Hematopoietic multipotent progenitor cell (in vitro differentiated cells): ENCODE results near the gene GPX4. TPM values are rescaled to one million over a fixed set of nuclear protein-coding genes. Genes with fewer than 3 reads are reported as not detected.
"Not testable (repeated sequence)": the region's sequence is repeated elsewhere in the genome, so short reads cannot be mapped to it uniquely, and the experiment has no call there.

ENCODE experiments used
- DNase-seq, 3 donors: peaks; one replicate each; pipeline ENCODE4 v3.0.0-alpha.2; 2011 to 2015; ENCODE audit warnings: low read depth in 2 of 3, low spot score in 2 of 3
- total RNA-seq: library from RNA; depleted of rRNA; stranded (reverse); fragments of >200 nt; gene quantifications from one replicate; pipeline ENCODE4 v1.2.3, GENCODE V29; 2012

GPX4 gene
- total RNA-seq, 1 donor = 316 TPM

DNA sequence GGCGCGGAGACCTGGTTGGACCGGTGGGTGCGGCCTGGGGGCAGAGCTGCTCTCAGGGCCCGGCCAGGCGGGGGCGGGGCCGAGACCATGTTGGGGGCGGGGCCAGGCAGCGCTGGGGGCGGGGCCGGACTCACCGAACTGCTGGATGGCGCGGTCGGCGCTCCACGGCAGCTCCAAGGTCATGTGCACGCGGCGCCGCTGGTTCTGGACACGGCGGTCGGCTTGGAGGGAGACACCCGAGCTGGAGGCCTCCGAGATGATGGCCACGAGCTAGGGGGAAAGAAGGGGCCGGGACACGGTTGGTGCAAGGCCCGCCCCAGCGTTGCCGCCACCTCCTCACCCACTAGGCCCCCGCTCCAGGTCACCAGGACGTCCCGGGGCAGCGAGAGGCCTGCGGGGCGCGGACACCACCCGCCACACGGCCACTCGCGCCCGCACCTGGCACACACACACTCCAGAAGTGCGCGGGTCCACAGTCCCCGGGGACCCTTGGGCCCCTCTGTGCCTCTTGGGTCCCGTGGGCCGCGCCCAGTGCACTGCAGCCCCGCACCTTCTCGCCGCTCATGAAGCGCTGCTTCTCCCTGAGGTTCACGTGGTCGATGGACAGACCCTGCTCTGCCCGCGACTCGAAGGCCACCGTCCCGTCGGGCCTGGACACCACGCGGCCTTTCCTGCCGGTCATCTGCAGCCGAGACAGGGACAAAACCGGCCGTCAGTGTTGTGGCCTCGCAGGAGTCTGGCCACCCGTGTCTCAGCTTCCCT is 8.7 kb downstream of the GPX4 start:
- DNase-seq = no peak

DNA sequence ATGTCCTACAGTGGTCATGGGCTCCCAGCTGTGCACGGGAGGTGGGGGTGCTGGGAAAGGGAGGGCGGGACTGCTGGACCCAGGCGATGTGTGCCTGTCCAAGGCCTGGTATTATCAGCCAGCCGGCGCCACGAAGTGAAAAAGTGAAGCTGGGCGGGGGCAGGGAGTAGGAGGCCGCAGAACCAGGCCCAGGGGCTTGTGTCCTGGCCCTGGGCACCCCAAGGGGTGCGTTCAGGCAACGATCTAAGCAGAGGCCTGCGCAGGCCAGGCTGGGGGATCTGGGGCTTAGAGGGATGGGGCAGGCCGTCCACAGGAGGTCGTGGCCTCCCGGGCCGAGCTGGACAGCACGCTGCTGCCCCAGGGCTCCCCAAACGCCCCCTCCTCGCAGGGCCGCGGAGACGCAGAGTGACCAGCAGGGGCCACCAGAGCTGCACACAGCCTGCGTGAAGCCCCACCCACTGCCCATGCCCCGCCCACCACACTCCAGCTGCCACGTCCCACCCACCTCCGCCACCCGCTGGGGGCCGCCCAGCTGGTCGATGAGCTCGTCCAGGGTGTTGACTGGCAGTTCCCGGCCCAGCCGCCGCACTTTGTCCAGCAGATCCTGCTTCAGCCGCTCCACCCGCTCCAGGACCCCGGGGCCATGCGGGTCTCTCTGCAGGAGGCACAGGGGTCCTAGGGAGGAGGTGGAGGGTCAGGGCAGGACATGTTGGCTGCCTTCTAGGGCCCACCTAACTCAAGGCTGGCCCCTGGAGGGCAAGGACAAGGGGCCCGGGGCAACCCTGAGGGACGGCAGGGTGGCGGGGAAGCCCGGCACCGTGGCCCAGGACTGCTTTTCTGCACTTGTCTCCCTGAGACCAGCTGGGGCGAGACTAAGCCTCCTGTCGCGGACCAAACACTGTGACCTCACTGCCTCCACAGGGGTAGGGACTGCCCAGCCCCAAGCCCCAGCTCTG is 9.5 kb downstream of the GPX4 start:
- DNase-seq = peak in 2 of 3 donors; percentile 87 to 91

DNA sequence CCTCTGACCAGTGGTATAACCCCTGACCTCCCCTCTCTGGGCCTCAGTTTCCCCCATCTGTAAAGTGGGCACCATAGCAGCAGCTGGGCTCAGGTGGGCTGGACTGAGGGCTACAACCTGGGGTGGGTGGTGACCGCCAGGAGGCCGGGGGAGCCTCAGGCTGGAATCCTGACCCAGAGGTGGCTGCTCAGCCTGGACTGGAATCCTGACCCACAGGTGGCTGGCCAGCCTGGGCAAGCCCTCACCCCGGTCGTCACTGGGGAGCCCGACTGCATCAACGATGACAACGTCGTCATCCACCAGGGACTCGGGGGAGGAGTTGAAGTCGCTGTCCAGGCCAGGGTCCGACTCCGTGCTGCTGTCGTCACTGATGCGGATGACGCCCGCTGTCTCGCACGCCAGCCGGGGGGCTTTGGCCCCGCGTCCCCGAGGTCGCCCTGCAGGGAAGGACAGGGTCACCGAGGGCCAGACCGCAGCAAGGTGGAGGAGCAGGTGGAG is 10.2 kb downstream of the GPX4 start:
- no peak for DNase-seq

DNA sequence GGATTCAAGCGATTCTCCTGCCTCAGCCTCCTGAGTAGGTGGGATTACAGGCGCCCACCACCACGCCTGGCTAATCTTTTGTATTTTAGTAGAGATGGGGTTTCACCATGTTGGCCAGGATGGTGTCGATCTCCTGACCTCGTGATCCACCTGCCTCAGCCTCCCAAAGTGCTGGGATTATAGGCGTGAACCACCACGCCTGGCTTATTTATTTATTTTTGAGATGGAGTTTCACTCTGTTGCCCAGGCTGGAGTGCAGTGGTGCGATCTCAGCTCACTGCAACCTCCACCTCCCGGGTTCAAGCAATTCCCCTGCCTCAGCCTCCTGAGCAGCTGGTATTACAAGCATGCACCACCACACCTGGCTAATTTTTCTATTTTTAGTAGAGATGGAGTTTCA is 10.9 kb downstream of the GPX4 start:
- not testable (repeated sequence) for DNase-seq

DNA sequence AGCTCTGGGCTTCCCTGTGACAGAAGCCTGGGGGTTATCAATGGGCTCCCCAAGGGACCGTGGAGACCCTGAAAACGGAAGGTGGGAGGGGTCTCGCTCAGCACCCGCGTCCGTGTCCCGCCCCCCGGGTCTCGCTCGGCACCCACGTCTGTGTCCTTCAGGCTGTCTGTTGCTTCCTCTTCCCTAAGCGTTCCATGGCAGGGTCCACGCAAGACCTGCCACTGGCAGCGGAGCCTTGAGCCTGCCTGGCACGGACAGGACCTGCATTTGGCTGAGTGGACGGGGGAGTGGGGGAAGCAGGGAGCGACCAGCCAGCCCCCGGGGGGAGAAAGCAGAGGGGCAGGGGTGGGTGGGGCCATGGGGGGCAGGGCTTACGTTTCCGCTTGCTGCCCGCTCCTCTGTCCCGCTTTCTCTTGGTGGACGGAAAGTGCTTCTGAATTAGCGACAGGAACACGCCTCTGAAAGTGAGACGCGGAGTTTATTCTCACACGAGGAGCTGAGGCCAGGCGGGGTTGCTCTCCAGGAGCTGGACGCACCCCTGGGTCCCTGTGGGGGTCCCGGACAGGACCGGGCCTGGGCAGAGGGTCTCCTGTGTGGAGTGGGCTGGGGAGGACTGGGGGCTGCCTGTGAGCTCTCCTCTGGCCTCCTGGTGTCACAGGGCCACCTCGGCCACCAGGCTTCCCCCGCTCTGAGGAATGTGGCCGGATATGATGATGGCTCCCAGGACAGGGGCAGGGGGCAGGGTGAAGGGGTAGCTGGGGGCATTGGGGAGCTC is 12.0 kb downstream of the GPX4 start:
- DNase-seq = no peak

DNA sequence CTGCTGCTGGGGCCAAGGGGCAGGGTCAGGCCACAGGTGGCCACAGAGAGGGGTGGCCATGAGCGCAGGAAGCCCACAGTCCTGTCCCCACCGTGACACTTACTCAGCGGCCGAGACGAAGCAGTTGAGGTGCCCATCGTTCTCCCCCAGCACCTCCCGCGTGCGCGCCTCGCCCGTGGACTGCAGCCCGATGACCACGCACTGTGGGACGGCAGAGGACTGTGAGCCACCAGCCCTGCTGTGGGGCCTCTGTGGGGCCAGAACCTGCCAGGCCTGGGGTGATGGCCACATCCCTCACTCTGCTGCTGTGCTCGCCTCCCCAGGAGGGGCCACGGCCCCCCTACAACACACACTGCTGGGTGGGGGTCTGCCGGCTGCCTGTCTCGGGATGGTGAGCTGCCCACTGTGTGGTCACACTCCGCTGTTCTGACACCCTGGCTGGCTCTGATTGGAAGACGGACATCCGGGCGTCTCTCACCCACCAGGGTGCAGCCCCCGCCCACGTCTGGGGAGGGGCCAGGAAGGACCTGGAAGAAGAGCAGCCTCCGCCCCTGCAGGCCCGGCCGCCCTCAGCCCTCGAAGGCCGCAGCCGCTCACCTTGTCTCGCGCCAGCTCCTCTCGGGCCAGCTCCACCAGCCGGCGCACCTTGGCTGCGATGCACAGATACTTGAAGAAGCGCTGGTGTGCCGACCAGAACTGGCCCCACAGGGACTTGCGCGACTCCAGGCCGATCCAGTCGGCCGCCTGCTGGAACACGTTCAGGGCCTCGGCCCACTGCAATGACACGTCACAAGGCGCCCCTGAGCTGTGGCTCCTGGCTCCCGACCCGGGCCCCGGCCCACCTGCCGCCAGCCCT is 13.2 kb downstream of the GPX4 start:
- no peak for DNase-seq

DNA sequence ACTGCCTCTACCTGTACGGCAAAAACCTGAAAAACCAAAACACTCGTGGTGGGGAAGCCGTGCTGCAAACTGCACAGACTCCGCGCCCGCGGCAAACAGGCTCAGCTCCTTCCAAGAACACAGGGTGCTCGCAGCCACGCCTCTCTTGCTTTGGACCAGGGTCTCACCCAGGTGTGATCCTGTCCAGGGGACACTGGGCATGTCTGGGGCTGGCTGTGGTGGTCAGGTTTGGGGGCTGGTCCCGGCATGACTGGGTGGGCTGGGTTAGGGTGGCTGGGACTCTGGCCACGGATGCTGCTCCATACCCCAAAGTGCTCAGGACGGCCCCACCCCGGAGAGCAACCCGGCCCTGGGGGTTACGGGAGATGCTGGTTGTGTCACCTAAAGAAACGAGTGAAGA is 13.9 kb downstream of the GPX4 start:
- DNase-seq = no peak

DNA sequence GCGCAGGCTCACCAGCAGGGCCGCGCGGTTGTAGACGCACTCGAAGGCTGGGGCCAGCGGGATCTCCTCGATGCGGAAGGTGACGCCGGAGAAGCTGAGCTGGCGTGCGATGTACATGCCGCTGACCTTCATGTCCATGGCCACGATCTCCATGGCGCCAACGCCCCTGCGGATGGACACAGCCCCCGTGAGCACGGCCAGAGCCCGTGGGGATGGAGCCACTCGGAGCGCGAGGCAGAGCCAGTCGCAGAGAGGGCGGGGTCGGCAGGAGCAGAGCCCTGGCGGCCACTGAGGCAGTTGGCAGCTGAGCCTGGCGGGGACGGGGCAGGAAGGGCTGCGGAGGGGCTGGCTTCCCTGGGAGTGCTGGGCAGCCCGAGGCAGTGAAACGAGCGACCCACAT is 15.2 kb downstream of the GPX4 start:
- DNase-seq = no peak

DNA sequence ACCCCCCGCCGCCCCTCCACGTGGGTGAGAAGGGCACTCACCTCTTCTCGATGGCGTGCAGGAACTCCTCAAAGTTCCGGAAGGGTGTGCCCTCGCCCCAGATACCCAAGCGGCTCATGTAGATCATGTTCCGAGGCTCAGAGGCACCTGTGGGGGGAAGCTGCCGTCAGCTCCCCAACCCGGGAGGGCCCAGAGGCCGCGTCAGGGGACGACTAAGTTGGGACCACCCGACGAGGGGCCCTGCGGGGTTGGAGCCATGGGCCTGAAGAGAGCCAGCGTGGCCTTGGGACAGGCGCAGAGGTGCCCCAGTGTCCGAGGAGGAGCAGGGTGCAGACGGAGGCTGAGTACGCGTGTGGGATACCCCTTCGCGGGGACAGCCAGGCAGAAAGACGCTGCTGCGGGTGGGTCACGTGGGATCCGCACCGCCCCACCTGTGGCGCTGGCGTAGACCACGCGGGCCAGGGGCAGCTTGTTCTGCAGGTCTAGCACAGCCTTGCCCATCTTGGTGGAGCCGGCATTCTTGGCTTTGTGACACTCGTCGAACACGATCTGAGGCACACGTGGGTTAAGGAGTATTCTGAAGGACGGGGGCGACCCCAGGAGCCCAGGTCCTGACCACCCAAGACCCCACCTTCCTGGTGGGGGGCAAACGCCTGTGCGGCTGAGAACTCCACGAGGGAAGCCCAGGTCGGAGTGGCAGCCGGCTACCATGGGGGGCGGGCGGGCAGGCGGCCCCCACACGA is 15.9 kb downstream of the GPX4 start:
- DNase-seq = no peak

DNA sequence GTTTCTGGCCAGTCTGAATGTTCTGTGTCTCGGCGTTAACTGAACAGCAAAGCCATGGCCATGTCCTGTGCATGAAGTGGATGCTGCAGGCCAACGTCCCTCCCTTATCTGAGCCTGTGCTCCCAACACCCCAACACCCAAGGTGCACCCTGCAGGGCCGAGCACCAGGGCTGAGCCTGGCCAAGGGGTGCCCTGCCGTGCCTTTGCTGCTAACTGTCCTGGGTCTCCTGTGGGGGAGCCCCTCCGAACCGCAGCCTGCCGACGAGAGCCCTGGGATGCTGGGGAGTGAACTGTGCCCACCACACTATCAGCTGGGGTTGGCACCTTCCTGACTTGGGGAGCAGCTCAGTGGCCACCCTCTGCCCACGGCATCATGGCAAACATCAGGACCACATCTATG is 17.6 kb downstream of the GPX4 start:
- DNase-seq = no peak

DNA sequence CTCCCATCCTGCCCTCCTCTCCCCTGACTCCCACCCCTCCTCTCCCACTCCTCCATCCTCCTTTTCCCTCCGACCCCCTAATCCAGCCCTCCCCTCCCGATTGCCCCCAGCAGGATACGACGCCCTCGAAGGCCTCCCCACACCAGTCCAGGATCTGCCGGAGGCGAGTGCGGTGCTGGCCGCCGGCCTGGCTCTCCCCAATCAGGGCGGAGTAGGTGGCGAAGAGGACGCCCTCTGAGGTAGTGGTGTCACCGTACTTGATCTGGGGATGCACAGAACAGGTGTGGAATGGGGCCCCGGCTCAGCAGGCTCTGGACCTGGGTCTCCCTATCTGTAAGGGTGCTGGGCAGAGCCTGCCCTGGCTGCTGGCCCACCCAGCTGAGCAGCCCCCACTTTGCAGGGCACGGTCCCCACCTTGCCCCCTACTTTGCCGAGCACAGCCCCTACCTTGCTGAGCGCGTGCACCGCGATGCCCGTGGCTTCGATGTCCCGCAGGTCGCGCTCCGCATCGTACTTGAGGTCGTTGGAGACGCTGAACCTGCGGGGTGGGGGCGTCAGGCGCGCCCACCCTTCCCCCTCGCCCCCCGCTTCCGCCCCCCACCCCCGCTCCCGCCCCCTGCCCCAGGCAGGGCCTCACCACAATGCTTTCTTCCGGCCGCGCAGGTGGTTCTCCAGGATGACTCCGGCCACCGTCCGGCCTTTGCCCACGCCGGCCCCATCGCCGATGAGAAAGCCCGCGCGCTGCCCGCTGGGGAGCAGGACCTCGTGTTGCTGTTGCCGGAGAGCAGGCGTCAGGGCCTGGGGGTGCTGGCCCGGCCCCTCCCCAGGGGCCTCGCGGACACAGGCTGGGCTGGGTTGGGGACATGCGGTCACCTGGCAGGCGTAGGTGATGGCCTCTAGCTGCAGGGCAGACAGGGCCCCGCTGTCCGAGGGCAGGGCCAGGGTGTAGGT is 18.5 kb downstream of the GPX4 start:
- DNase-seq = no peak

DNA sequence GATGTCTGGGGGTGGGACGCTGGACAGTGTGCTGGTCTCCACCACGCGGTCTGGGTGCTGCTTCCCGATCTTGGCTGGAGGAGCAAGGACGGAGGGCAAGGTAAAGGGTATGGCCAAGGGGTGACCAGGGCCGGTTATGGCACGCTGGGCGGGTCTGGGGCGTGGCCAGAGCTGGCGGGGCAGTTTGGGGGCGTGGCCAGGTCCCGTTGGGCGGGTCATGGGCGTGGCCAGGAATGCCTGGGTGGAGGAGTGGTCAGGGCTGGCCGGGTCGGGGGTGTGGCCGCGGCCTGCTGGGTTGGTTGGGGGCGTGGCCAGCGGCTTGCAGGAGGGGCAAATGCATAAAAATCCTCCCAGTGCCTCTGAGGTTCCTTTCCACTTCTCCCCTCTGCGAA is 19.2 kb downstream of the GPX4 start:
- DNase-seq = peak in 2 of 3 donors; percentile 26 to 46

DNA sequence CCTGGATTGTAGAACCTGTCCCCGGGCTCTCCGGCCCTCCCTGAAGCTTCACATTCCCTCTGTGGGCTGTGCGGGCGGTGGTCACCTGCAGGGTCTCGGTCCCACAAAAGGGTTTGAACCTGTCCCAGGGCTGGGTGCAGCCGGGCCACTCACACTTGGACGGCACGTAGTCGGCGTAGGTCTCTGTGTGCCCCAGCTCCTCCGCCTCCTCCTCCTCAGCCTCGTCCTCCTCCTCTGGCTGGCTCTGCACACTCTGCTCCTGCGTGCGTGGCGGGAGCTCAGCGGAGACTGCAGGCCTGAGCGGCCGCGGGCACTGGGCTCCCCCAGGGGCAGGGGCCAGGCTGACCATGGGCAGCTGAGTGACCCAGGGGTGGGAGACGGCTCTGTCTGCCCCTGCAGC is 19.6 kb downstream of the GPX4 start:
- DNase-seq = no peak

DNA sequence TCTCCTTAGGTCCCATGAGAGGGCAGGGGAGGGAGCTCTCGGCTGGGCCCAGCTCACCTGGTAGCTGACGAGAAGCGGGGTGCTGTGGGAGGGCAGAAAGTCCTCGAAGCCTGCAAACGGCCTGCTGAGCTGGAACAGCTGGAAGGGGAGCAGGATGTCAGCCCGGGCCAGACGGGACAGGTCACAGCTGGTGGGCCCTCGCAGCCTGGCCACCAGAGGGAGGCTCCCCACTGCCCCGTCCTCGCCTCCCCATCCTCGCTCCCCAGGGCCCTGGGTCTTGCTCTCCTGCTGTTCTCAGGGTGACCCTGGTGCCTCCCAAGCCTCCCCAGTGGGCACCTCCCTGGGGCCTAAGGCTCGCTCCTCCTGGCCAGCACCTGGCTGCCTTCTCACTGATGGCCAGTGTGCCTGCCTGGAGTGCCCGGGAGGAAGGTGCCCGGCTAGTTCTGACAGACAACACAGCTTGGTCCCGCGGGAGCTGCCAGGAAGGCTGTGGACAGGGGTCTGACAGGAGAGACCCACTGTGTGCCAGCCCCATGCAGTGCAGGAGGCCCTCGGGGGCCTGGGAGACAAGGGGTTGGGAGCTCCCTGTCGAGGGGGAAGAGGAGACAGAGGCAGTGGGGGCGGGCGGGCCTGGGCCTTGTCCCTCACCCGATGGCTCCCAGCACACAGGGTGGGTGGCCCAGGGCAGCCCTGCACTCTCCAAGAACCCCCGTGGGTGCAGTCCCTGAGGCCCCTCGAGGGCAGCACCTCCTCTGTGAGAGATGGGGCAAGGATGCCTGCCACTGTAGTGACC is 20.3 kb downstream of the GPX4 start:
- DNase-seq = no peak

DNA sequence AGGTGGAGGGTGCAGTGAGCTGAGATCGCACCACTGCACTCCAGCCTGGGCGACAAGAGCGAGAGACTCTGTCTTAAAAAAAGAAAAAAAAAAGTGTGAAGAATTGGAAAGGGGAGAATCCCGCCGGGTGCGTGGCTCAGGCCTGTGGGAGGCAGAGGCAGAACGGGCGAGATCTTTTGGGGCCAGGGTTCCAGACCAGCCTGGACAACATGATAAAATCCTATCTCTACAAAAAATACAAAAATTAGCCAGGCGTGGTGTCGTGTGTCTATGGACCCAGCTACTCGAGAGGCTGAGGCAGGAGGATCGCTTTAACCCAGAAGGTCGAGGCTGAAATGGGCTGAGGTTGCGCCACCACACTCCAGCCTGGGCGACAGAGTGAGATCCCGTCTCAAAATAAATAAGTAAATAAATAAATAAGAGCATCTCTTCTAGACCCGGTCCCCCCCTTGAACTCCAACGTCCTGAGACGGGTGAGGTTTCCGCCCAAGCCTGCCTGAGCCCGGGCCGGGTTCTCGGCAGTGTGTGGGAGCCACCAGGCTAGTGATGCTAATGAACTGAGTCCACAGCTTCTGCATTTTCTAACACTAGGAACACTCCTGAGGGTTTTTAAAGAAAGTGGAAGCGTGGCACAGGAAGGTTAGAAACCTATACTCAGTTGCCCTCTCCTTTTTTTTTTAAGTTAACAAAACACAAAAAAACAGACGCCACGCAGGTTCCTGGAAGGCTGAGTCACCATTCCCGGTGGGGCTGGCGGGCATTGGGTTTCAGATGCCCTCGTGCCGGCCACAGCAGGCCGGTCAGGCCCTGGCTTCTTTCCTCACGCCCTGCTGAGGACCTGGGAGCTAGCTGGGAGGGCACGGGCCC is 22.0 kb downstream of the GPX4 start:
- DNase-seq = no peak

DNA sequence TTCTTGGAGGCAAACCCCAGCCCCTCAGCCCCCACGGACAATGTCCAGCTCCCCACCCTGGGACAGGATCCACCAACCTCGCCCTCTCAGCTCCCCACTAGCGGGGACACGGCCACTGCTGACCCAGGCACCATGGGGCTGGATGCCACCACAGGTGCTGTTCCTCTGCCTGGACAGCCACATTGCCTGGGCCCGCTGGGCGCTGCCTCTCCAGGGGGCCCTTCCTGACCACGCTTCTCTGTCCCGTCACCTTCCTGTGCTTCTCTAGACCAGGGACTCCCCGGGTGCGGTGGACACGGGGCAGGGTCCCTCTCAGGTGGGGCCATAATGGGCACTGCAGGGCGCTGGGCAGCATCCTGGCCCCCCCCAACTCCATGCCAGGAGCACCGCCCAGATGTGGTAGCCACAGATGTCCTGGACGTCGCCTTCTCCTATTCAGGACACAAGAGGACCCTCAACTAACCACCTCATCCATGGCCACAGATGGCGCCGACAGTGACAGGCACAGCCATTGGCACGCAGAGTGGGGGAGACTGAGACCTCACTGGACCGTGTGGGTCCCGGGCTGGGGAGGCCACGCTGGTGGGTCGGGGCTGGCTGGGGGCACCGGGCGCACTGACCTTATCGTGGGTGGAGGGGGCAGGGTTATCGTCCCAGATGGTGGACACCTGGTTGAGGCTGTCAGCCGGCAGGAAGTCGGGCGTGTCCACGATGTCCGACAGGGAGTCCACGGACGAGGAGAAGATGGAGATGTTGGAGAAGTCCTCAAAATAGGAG is 23.4 kb downstream of the GPX4 start:
- DNase-seq = no peak
